SK-N-SH treated with all-trans-retinoic acid at 6 μM for 48 hours (cell line): Measurements from ENCODE around the gene SNED1.

Experiments
- ATAC-seq: fragments of 200-7000 bp; cut with Tn5 transposase; 3 replicates; pipeline ENCODE4 v1.9.1; 2020; ENCODE audit warnings: mild to moderate bottlenecking, moderate library complexity
- BACH2 ChIP-seq: fragments of 250-450 bp; sonication (Bioruptor Pico); IDR thresholded peaks from 2 replicates; pipeline ENCODE4 v1.9.0; 2021; ENCODE audit warnings: mild to moderate bottlenecking, borderline replicate concordance
- CREB5 ChIP-seq: fragments of 250-450 bp; sonication (Bioruptor Pico); IDR thresholded peaks from 2 replicates; pipeline ENCODE4 v1.5.1; 2020; ENCODE audit warnings: low read depth, mild to moderate bottlenecking, moderate library complexity
- CSDC2 ChIP-seq: fragments of 250-450 bp; sonication (Bioruptor Pico); IDR thresholded peaks from 2 replicates; pipeline ENCODE4 v1.5.0; 2020; ENCODE audit warnings: mild to moderate bottlenecking, moderate library complexity
- CSRNP3 ChIP-seq: fragments of 250-450 bp; sonication (Bioruptor Pico); IDR thresholded peaks from 2 replicates; pipeline ENCODE4 v1.5.1; 2021; ENCODE audit warnings: mild to moderate bottlenecking, moderate library complexity
- OSR1 ChIP-seq: fragments of 250-450 bp; sonication (Bioruptor Pico); IDR thresholded peaks from 2 replicates; pipeline ENCODE4 v1.8.0; 2022; ENCODE audit warnings: moderate library complexity, mild to moderate bottlenecking, inconsistent platforms
- PATZ1 ChIP-seq: fragments of 250-450 bp; sonication (Bioruptor Pico); IDR thresholded peaks from 2 replicates; pipeline ENCODE4 v1.8.0; 2020; ENCODE audit warnings: mild to moderate bottlenecking, moderate library complexity, borderline replicate concordance
- POU6F1 ChIP-seq: fragments of 250-450 bp; sonication (Bioruptor Pico); IDR thresholded peaks from 2 replicates; pipeline ENCODE4 v1.8.0; 2021; ENCODE audit warnings: low read depth, mild to moderate bottlenecking, moderate library complexity, borderline replicate concordance
- RARB ChIP-seq: fragments of 250-450 bp; sonication (Bioruptor Pico); IDR thresholded peaks from 2 replicates; pipeline ENCODE4 v1.8.0; 2021; ENCODE audit warnings: mild to moderate bottlenecking, moderate library complexity
- SNAI2 ChIP-seq: fragments of 250-450 bp; sonication (Bioruptor Pico); IDR thresholded peaks from 2 replicates; pipeline ENCODE4 v1.5.0; 2020; ENCODE audit warnings: mild to moderate bottlenecking, moderate library complexity
- TCF4 ChIP-seq: fragments of 250-450 bp; sonication (Bioruptor Pico); IDR thresholded peaks from 2 replicates; pipeline ENCODE4 v1.8.0; 2021; ENCODE audit warnings: mild to moderate bottlenecking, moderate library complexity, borderline replicate concordance
- ZC3H10 ChIP-seq: fragments of 250-450 bp; sonication (Bioruptor Pico); IDR thresholded peaks from 2 replicates; pipeline ENCODE4 v1.5.1; 2021; ENCODE audit warnings: mild to moderate bottlenecking, moderate library complexity
- ZFP3 ChIP-seq: fragments of 250-450 bp; sonication (Bioruptor Pico); IDR thresholded peaks from 2 replicates; pipeline ENCODE4 v1.5.0; 2020; ENCODE audit warnings: mild to moderate bottlenecking, moderate library complexity
- ZFP30 ChIP-seq: fragments of 450-650 bp; formaldehyde crosslinking; IDR thresholded peaks from 2 replicates; pipeline ENCODE4 v1.5.0; 2022; ENCODE audit warnings: mild to moderate bottlenecking, moderate library complexity
- ZNF565 ChIP-seq: fragments of 450-650 bp; formaldehyde crosslinking; conservative IDR thresholded peaks from 2 replicates; pipeline ENCODE4 v1.5.0; 2020; ENCODE audit warnings: low read depth, mild to moderate bottlenecking, moderate library complexity
- ZNF70 ChIP-seq: fragments of 450-650 bp; formaldehyde crosslinking; IDR thresholded peaks from 2 replicates; pipeline ENCODE4 v1.5.0; 2020; ENCODE audit warnings: mild to moderate bottlenecking, moderate library complexity

The SNED1 gene

GRCh38 chr2:241120440-241120839 is 122.0 kb downstream of the SNED1 start:
- no peak for ATAC-seq
- no peak for TF ChIP-seq SNAI2 (CRISPR knock-in tag)
- no peak for TF ChIP-seq CREB5 (CRISPR knock-in tag)
- TF ChIP-seq POU6F1 (CRISPR knock-in tag): no peak
- TF ChIP-seq PATZ1 (CRISPR knock-in tag): no peak
- no peak for TF ChIP-seq ZNF70 (CRISPR knock-in tag)
- TF ChIP-seq OSR1 (CRISPR knock-in tag): no peak
- no peak for TF ChIP-seq ZFP3 (CRISPR knock-in tag)
- TF ChIP-seq, all 23 proteins: peak for 0

- TF ChIP-seq ZFP3 (CRISPR knock-in tag) (no peak), ZFP30 (CRISPR knock-in tag) (no peak), POU6F1 (CRISPR knock-in tag) (no peak), RARB (no peak), TCF4 (CRISPR knock-in tag) (no peak), SNAI2 (CRISPR knock-in tag) (no peak)
Observed at GRCh38 chr2:241121008-241121407, 122.6 kb downstream of the SNED1 start.

GRCh38 chr2:241122376-241123002 is 124.1 kb downstream of the SNED1 start:
- ATAC-seq: no peak
- TF ChIP-seq SNAI2 (CRISPR knock-in tag) (no peak), ZC3H10 (no peak), POU6F1 (CRISPR knock-in tag) (no peak), OSR1 (CRISPR knock-in tag) (no peak), CSDC2 (CRISPR knock-in tag) (no peak), PATZ1 (CRISPR knock-in tag) (no peak), ZNF565 (CRISPR knock-in tag) (no peak), ZFP3 (CRISPR knock-in tag) (no peak), CSRNP3 (CRISPR knock-in tag) (no peak), BACH2 (no peak), TCF4 (CRISPR knock-in tag) (no peak)
- TF ChIP-seq, all 23 proteins: peak for 0

More at GRCh38 chr2:241121008-241121407, 122.6 kb downstream of the SNED1 start:
- ATAC-seq: no peak
